ENCODE results near the gene FEZF2.

Gene FEZF2

GRCh38 chr3:62372621-62373041 lies 719 bp downstream of the FEZF2 start:
- DNase-seq (ENCODE audit: low spot score), result no peak

GRCh38 chr3:62371720-62372591 lies 1.4 kb downstream of the FEZF2 start:
- DNase-seq (ENCODE audit: low spot score), result no peak

- DNase-seq (ENCODE audit: low spot score), result no peak
Measured at GRCh38 chr3:62370858-62371719, 2.3 kb downstream of the FEZF2 start.

GRCh38 chr3:62370112-62370857 lies 3.1 kb downstream of the FEZF2 start:
- no peak for DNase-seq (ENCODE audit: low spot score)

- DNase-seq (ENCODE audit: low spot score), result no peak
Measured at GRCh38 chr3:62369476-62369743, 3.9 kb downstream of the FEZF2 start.

- no peak for DNase-seq (ENCODE audit: low spot score)
Measured at GRCh38 chr3:62368705-62369475, 4.5 kb downstream of the FEZF2 start.

GRCh38 chr3:62368290-62368704 lies 5.1 kb downstream of the FEZF2 start:
- no peak for DNase-seq (ENCODE audit: low spot score)

- DNase-seq (ENCODE audit: low spot score), result no peak
Measured at GRCh38 chr3:62367763-62368195, 5.6 kb downstream of the FEZF2 start.

- DNase-seq (ENCODE audit: low spot score), result no peak
Measured at GRCh38 chr3:62366126-62366484, 7.2 kb downstream of the FEZF2 start.

GRCh38 chr3:62365391-62366125 lies 7.8 kb downstream of the FEZF2 start:
- no peak for DNase-seq (ENCODE audit: low spot score)

GRCh38 chr3:62364191-62364590 lies 9.2 kb downstream of the FEZF2 start:
- DNase-seq (ENCODE audit: low spot score), result no peak

GRCh38 chr3:62363275-62363674 lies 10.1 kb downstream of the FEZF2 start:
- DNase-seq (ENCODE audit: low spot score), result no peak

GRCh38 chr3:62361824-62362223 lies 11.5 kb downstream of the FEZF2 start:
- no peak for DNase-seq (ENCODE audit: low spot score)

- DNase-seq (ENCODE audit: low spot score), result no peak
Measured at GRCh38 chr3:62361261-62361660, 12.1 kb downstream of the FEZF2 start.

- no peak for DNase-seq (ENCODE audit: low spot score)
Measured at GRCh38 chr3:62359531-62359930, 13.8 kb downstream of the FEZF2 start.

- DNase-seq (ENCODE audit: low spot score), result no peak
Measured at GRCh38 chr3:62356356-62356755, 17.0 kb downstream of the FEZF2 start.

- DNase-seq (ENCODE audit: low spot score), result no peak
Measured at GRCh38 chr3:62355703-62356102, 17.6 kb downstream of the FEZF2 start.

- no peak for DNase-seq (ENCODE audit: low spot score)
Measured at GRCh38 chr3:62343755-62344154, 29.6 kb downstream of the FEZF2 start.

GRCh38 chr3:62335196-62335595 lies 38.2 kb downstream of the FEZF2 start:
- DNase-seq (ENCODE audit: low spot score), result no peak

GRCh38 chr3:62332835-62333244 lies 40.5 kb downstream of the FEZF2 start:
- DNase-seq (ENCODE audit: low spot score), result peak; percentile 12

GRCh38 chr3:62332017-62332416 lies 41.3 kb downstream of the FEZF2 start:
- no peak for DNase-seq (ENCODE audit: low spot score)

Measured in AG20443 (cell line).